ENCODE measurements around the gene DLGAP4. TPM values are rescaled to one million over a fixed set of nuclear protein-coding genes. Genes with fewer than 3 reads are reported as not detected.

The DLGAP4 gene
- total RNA-seq, 1 donor, result 18.1 TPM

GRCh38 chr20:36461600-36462439 lies 155.7 kb downstream of the DLGAP4 start:
- Histone ChIP-seq H3K27ac (ENCODE audit: low read depth, low read length) (peak overlapping the region; percentile 89), H3K36me3 (ENCODE audit: insufficient read depth, low read length) (no peaks in the 10 kb centered on the region), H3K9me3 (ENCODE audit: low read depth, low read length) (no peaks in the 10 kb centered on the region), H3K4me1 (ENCODE audit: insufficient read depth, low read length) (peaks cover 42% of the 10 kb centered on the region), H4K20me1 (ENCODE audit: insufficient read depth, low read length) (peaks cover 39% of the 10 kb centered on the region), H3K4me3 (ENCODE audit: insufficient read depth, low read length) (peak overlapping the region; percentile 87), H2AFZ (ENCODE audit: low read length) (no peak overlapping the region), H3K79me2 (ENCODE audit: insufficient read depth, low read length) (peaks cover 52% of the 10 kb centered on the region), H3K4me2 (ENCODE audit: insufficient read depth, low read length) (peak overlapping the region; percentile 89), H3K27me3 (ENCODE audit: insufficient read depth, low read length) (no peaks in the 10 kb centered on the region)
- TF ChIP-seq CTCF (IDR thresholded peaks at IDR 0.05; ENCODE audit: extremely low read depth, low read depth, low read length), result no peak
- DNase-seq (ENCODE audit: insufficient read length, low spot score, missing footprints), result no peak

- Histone ChIP-seq H3K79me2 (ENCODE audit: insufficient read depth, low read length) (peaks cover 60% of the 10 kb centered on the region), H3K27me3 (ENCODE audit: insufficient read depth, low read length) (no peaks in the 10 kb centered on the region), H2AFZ (ENCODE audit: low read length) (no peak overlapping the region), H3K27ac (ENCODE audit: low read depth, low read length) (peak overlapping the region; percentile 89), H3K4me1 (ENCODE audit: insufficient read depth, low read length) (peaks cover 50% of the 10 kb centered on the region), H3K36me3 (ENCODE audit: insufficient read depth, low read length) (peaks cover 2% of the 10 kb centered on the region), H3K4me2 (ENCODE audit: insufficient read depth, low read length) (peak overlapping the region; percentile 89), H3K9me3 (ENCODE audit: low read depth, low read length) (no peaks in the 10 kb centered on the region), H3K4me3 (ENCODE audit: insufficient read depth, low read length) (peak overlapping the region; percentile 87), H4K20me1 (ENCODE audit: insufficient read depth, low read length) (peaks cover 47% of the 10 kb centered on the region)
- DNase-seq (ENCODE audit: insufficient read length, low spot score, missing footprints), result peak; percentile 80
- no peak for TF ChIP-seq CTCF (IDR thresholded peaks at IDR 0.05; ENCODE audit: extremely low read depth, low read depth, low read length)
Observed at GRCh38 chr20:36462440-36463211, 156.5 kb downstream of the DLGAP4 start.

GRCh38 chr20:36463212-36464061 lies 157.3 kb downstream of the DLGAP4 start:
- no peak for DNase-seq (ENCODE audit: insufficient read length, low spot score, missing footprints)
- Histone ChIP-seq H3K36me3 (ENCODE audit: insufficient read depth, low read length) (peaks cover 5% of the 10 kb centered on the region), H3K4me3 (ENCODE audit: insufficient read depth, low read length) (peak overlapping the region; percentile 87), H2AFZ (ENCODE audit: low read length) (no peak overlapping the region), H3K4me1 (ENCODE audit: insufficient read depth, low read length) (peaks cover 58% of the 10 kb centered on the region), H3K4me2 (ENCODE audit: insufficient read depth, low read length) (peak overlapping the region; percentile 89), H3K79me2 (ENCODE audit: insufficient read depth, low read length) (peaks cover 68% of the 10 kb centered on the region), H3K27me3 (ENCODE audit: insufficient read depth, low read length) (no peaks in the 10 kb centered on the region), H3K9me3 (ENCODE audit: low read depth, low read length) (no peaks in the 10 kb centered on the region), H3K27ac (ENCODE audit: low read depth, low read length) (peak overlapping the region; percentile 89), H4K20me1 (ENCODE audit: insufficient read depth, low read length) (peaks cover 55% of the 10 kb centered on the region)
- no peak for TF ChIP-seq CTCF (IDR thresholded peaks at IDR 0.05; ENCODE audit: extremely low read depth, low read depth, low read length)

Measured in osteoblast (primary cell).